Neural progenitor cell (in vitro differentiated cells): ENCODE measurements around the gene KRTAP12-4.

Source experiments
- EZH2 ChIP-seq: fragments of 200-600 bp; sonication (generic); IDR thresholded peaks from 2 replicates; pipeline ENCODE4 v1.6.1; 2017; ENCODE audit warnings: antibody characterized with exemption, mild to moderate bottlenecking, moderate library complexity
- TF ChIP-seq, protein P1 (sequence below): fragments of 200-600 bp; sonication (generic); IDR thresholded peaks from 2 replicates; pipeline ENCODE4 v1.5.1; 2017; ENCODE audit warnings: antibody characterized with exemption, mild to moderate bottlenecking

DNA sequence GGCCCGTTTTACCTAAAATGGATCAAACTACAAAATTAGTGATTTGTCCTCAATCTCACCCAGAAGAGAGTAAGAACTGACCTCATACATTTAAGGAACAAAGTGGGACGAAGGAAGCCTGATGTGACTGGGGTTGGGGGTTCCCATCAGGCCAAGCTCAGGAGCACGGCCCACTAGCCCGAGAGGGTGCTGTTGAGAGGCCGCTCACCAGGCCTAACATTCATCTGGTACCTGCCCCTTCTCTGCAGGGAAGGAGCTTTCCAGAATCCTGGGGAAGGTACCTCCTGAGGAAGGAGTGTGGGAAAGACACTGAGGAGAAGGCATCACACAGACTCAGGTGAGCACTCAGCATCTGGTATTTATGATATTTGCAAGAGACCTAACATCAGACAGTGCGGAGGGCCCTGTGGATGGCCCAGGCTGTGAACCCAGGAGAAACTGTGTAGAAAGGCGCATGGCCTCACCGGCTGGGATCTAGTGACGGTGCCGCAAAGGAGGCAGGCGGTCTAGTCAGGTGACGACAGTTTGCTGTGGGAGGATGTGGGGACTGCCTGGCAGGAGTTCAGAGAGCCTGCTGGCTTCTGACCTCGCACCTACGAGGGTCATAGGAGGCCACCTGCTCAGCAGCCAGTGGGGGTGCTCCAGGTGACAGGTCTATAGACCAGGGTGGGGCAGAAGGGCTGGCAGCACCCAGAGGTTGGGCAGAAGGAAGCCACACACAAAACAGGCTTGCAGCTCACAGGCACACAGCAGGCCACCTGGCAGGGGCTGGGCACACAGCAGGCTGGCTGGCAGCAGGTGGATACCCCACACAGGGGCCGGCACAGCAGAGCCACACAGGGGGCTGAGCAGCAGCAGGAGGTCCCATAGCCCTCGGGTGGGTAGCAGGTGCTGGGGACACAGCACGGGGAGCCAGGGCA, 543 bp downstream of the KRTAP12-4 start:
- TF ChIP-seq, protein P1, sequence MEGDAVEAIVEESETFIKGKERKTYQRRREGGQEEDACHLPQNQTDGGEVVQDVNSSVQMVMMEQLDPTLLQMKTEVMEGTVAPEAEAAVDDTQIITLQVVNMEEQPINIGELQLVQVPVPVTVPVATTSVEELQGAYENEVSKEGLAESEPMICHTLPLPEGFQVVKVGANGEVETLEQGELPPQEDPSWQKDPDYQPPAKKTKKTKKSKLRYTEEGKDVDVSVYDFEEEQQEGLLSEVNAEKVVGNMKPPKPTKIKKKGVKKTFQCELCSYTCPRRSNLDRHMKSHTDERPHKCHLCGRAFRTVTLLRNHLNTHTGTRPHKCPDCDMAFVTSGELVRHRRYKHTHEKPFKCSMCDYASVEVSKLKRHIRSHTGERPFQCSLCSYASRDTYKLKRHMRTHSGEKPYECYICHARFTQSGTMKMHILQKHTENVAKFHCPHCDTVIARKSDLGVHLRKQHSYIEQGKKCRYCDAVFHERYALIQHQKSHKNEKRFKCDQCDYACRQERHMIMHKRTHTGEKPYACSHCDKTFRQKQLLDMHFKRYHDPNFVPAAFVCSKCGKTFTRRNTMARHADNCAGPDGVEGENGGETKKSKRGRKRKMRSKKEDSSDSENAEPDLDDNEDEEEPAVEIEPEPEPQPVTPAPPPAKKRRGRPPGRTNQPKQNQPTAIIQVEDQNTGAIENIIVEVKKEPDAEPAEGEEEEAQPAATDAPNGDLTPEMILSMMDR: no peak
- no peak for TF ChIP-seq EZH2
